ENCODE measurements around the gene TRMO.

- TF ChIP-seq REST (IDR thresholded peaks at IDR 0.05; ENCODE audit: insufficient read depth in 1 of 2, low read depth in 2 of 2, low read length in 2 of 2) (no peak), SIN3A (IDR thresholded peaks at IDR 0.05; ENCODE audit: borderline replicate concordance, insufficient read depth, low read length) (no peak), POLR2AphosphoS5 (IDR thresholded peaks at IDR 0.05; ENCODE audit: low read depth, low read length) (no peak), TAF1 (IDR thresholded peaks at IDR 0.05; ENCODE audit: borderline replicate concordance, insufficient read depth, low read length) (no peak)
These were observed 42.6 kb upstream of the TRMO start for GRCh38 chr9:97964901-97965300.
